AG10803 (cell line): ENCODE measurements around the gene MSMB.
"Not testable (repeated sequence)": the region's sequence is repeated elsewhere in the genome, so short reads cannot be mapped to it uniquely, and the experiment has no call there.

Experiments used
- DNase-seq: peaks from one replicate; pipeline ENCODE4 v3.0.0; 2010; ENCODE audit warnings: low read depth
- H3K4me3 ChIP-seq: 2 replicates; pipeline ENCODE4 v1.5.1; 2011; ENCODE audit warnings: mild to moderate bottlenecking, low read length, control low read depth
- TF ChIP-seq, protein P1 (sequence below): conservative IDR thresholded peaks from 2 replicates; pipeline ENCODE4 v1.5.1; 2011; ENCODE audit warnings: mild to moderate bottlenecking, low read length, control low read depth, inconsistent platforms

Gene MSMB

DNA sequence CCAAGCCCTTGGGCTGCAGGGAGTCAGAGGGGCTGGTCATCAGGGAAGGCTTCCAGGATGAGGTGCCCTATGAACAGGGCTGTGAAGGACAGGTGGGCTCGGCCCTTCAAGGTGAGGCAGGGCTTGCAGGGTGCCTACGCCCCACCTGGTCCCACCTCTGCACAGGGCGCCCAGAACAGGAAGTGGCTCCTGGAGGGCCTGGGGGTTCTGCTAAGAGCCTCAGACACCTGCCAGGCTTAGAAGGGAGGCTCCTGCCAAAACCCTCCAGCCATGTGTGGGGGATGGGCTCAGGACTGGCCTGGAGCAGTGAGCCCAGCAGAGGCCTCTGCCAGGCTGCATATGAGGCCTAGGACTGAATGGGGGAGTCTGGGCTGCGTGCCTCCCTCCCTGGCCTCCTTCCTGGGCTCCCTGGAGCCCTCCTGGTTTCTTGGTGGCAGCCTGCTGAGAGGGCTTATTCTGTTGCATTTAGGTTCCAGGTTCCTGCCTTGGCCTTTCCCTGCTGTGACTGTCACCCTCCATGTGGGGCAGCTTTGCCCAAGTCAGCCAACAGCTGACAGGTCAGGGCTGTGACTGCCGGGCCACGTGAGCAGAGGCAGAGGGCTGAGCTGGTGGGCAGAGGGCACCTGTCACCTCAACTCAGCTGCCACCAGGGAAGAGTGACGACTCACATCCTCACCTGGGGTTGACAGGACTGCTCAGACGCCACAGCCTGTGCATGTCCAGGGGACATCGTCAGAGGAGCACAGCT, 45.2 kb upstream of the MSMB start:
- TF ChIP-seq, protein P1, sequence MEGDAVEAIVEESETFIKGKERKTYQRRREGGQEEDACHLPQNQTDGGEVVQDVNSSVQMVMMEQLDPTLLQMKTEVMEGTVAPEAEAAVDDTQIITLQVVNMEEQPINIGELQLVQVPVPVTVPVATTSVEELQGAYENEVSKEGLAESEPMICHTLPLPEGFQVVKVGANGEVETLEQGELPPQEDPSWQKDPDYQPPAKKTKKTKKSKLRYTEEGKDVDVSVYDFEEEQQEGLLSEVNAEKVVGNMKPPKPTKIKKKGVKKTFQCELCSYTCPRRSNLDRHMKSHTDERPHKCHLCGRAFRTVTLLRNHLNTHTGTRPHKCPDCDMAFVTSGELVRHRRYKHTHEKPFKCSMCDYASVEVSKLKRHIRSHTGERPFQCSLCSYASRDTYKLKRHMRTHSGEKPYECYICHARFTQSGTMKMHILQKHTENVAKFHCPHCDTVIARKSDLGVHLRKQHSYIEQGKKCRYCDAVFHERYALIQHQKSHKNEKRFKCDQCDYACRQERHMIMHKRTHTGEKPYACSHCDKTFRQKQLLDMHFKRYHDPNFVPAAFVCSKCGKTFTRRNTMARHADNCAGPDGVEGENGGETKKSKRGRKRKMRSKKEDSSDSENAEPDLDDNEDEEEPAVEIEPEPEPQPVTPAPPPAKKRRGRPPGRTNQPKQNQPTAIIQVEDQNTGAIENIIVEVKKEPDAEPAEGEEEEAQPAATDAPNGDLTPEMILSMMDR, result no peak
- DNase-seq, result no peak
- H3K4me3 ChIP-seq, result no peak overlapping the region

DNA sequence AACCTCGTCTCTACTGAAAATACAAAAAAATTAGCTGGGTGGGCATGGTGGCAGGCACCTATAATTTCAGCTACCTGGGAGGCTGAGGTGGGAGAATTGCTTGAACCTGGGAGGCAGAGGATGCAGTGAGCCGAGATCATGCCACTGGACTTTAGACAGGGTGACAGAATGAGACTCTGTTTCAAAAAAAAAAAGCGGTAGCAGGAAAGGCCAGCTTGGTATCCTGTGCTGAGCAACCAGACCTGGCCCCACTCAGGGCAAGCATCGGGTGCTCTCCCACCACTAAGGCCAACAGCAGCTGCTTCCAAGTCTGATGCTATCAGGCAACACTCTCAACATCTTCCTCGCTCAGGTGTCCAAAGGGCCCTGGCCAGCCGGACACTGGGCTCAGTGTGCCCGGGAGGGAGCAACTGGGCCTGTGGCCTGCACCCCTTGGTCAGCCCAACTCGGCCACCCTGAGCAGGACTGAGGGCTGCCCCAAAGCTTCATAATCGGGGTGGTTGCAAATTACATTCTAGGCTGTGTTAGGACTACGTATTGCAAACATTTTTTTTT, 44.3 kb upstream of the MSMB start:
- H3K4me3 ChIP-seq, result no peak overlapping the region
- TF ChIP-seq, protein P1, result no peak

DNA sequence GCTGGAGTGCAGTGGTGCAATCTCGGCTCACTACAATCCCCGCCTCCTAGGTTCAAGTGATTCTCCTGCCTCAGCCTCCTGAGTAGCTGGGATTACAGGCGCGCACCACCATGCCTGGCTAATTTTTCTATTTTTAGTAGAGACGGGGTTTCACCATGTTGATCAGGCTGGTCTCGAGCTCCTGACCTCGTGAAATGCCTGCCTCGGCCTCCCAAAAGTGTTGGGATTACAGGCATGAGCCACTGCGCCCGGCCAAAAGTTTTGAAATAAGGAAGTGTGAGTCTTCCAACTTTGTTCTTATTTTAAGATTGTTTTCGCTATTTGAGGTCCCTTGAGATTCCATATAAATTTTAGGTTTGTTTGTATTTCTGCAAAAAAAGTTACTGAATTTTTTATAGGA, 41.3 kb upstream of the MSMB start:
- DNase-seq, H3K4me3 ChIP-seq: not testable (repeated sequence)

More for the DNA sequence above, 44.3 kb upstream of the MSMB start:
- DNase-seq, result no peak

DNA sequence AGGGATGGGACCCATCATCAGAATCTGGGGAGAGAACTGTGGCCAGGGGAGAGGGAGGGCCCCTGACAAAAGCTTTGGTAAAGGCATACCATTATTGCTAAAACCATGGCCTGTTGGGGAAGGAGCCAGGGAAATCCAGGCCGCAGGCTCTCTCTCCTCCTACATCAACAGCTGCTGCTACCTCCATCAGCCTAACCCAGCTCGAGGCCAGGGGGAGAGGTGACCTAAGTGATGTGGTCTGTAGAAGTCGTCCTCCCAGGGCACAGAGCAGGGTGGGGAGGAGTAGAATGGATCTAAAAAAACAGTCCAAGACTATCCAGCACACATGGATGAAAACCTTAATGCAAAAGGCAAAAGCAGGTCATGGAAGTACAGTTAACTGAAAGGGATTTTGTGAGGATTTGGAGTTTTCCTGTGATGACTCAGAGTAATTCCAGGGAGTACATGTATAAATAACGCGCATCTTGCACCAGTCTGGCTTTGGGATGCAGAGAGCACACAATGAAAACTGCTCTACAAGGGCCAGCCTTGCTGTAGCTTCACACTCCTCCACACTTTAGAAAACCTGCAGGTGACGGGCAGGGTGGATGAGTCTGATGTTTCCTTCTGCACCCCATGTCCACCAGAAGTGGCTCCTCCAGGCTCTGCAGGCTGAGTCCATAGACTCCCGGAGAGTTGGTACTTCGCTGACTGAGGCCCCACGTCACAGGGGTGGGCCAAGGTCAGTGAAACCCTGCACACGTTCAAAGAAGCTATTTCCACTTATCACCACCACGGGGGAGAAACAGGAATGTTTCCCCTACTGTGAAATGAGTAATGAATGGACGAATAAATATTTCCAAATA, 38.5 kb upstream of the MSMB start:
- H3K4me3 ChIP-seq, result no peak overlapping the region
- TF ChIP-seq, protein P1, result no peak
- DNase-seq, result no peak

DNA sequence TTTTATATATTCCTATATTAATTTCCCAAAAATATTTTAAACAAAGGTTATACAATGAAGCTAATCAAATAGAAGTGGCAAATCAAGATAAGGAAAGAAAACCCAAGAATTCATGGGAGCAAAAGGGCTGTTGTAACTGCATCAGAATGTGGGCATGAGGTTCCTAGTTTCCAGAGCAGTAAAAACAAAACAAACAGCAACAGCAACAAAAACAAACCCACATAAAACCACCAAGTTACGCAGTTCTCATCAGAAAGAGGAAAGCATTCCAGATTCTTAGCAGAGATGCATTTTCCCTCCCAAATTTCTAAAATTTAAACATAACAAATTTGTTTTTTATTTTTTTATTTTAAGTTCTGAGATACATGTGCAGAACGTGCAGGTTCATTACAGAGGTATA, 34.8 kb upstream of the MSMB start:
- H3K4me3 ChIP-seq, result no peak overlapping the region
- TF ChIP-seq, protein P1, result no peak
- DNase-seq, result peak; percentile 5

DNA sequence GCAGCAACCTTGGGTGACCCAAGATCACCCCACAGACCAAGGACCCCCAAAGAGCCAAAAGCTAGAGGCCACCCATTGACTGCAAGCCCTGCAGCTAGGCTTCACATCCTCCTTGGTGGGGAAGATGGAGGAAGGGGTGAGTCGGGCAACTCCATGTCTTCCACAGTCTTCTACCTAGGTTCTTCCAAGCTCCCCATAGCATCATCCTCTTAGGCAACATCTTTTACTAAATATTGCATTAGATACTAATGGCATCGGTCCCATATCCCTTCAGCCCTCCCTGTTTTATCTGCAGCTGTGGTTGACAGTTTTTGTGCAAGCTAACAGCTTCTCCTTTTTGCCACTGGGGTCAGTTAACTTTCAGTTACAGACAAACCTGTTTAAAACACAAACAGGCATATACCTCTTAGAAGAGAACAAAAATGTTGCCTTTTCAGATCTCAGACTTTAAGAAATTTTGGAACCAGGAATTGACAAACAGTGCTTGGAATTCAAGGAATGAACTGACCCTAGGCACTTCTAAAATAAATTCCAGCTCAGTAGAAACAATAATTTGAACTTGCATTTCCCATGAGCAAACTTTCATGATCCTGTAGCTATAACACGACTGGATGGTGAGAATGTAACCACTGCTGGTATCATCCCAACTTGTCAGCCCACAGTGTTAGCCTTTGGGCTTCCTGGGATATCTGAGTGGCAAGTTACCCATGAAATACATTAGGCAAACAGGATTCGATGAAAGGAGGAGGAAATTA, 33.9 kb upstream of the MSMB start:
- TF ChIP-seq, protein P1, result no peak
- H3K4me3 ChIP-seq, result no peak overlapping the region
- DNase-seq, result peak; percentile 31
